ENCODE measurements around the gene RAB43. TPM values are rescaled to one million over a fixed set of nuclear protein-coding genes. Genes with fewer than 3 reads are reported as not detected.

The RAB43 gene
- total RNA-seq, 2 donors from 2014 or later: 33.3 to 42.6 TPM

- Histone ChIP-seq H3K27ac (peak overlapping the region; percentile 66), H3K9me3 (no peaks in the 10 kb centered on the region), H3K4me3 (no peak overlapping the region), H3K27me3 (no peaks in the 10 kb centered on the region), H3K4me1 (peaks cover 9% of the 10 kb centered on the region), H3K36me3 (no peaks in the 10 kb centered on the region), H3K9ac (ENCODE audit: low read depth in 2 of 2, low read length in 2 of 2) (no peak overlapping the region)
- TF ChIP-seq CTCF (IDR thresholded peaks at IDR 0.05): no peak
- DNase-seq: no peak
- intact Hi-C loops (cut with DNase I): no loop called here
Measured at GRCh38 chr3:129057249-129057648, 64.4 kb downstream of the RAB43 start.

- no peak overlapping the region for H3K4me3 ChIP-seq
- H3K4me1 ChIP-seq: peaks cover 9% of the 10 kb centered on the region
- peak overlapping the region; percentile 66 for H3K27ac ChIP-seq
- no peak for DNase-seq
- H3K9ac ChIP-seq (ENCODE audit: low read depth in 2 of 2, low read length in 2 of 2): peak overlapping the region; percentile 37 to 70
- no peaks in the 10 kb centered on the region for H3K27me3 ChIP-seq
- TF ChIP-seq CTCF (IDR thresholded peaks at IDR 0.05): no peak
- H3K9me3 ChIP-seq: no peaks in the 10 kb centered on the region
- H3K36me3 ChIP-seq: no peaks in the 10 kb centered on the region
- intact Hi-C loops (cut with DNase I): no loop called here
Measured at GRCh38 chr3:129056451-129057173, 65.0 kb downstream of the RAB43 start.

- Histone ChIP-seq H3K4me3 (no peak overlapping the region), H3K27ac (peak overlapping the region; percentile 53)
- TF ChIP-seq CTCF (IDR thresholded peaks at IDR 0.05): no peak
Measured at GRCh38 chr3:129054605-129055104, 66.9 kb downstream of the RAB43 start.

GRCh38 chr3:129052675-129053074, 68.9 kb downstream of the RAB43 start:
- Histone ChIP-seq H3K9me3 (no peaks in the 10 kb centered on the region), H3K36me3 (no peaks in the 10 kb centered on the region), H3K4me3 (no peak overlapping the region), H3K27me3 (no peaks in the 10 kb centered on the region), H3K9ac (ENCODE audit: low read depth in 2 of 2, low read length in 2 of 2) (peak overlapping the region; percentile 27 to 62), H3K27ac (peak overlapping the region; percentile 53), H3K4me1 (peaks cover 9% of the 10 kb centered on the region)
- peak; percentile 66 for DNase-seq
- no peak for TF ChIP-seq CTCF (IDR thresholded peaks at IDR 0.05)
- intact Hi-C loops (cut with DNase I): no loop called here

More at GRCh38 chr3:129054605-129055104, 66.9 kb downstream of the RAB43 start:
- no peaks in the 10 kb centered on the region for H3K36me3 ChIP-seq
- intact Hi-C loops (cut with DNase I): no loop called here
- peaks cover 9% of the 10 kb centered on the region for H3K4me1 ChIP-seq
- DNase-seq: peak; percentile 57
- H3K9me3 ChIP-seq: no peaks in the 10 kb centered on the region
- H3K27me3 ChIP-seq: no peaks in the 10 kb centered on the region
- H3K9ac ChIP-seq (ENCODE audit: low read depth in 2 of 2, low read length in 2 of 2): no peak overlapping the region

- DNase-seq: peak; percentile 60
- no peak for TF ChIP-seq CTCF (IDR thresholded peaks at IDR 0.05)
- peak overlapping the region; percentile 53 for H3K27ac ChIP-seq
- intact Hi-C loops (cut with DNase I): no loop called here
- peak overlapping the region in 1 of 2 donors; percentile 53 for H3K9ac ChIP-seq (ENCODE audit: low read depth in 2 of 2, low read length in 2 of 2)
- peaks cover 9% of the 10 kb centered on the region for H3K4me1 ChIP-seq
- H3K9me3 ChIP-seq: no peaks in the 10 kb centered on the region
- H3K36me3 ChIP-seq: no peaks in the 10 kb centered on the region
- no peak overlapping the region for H3K4me3 ChIP-seq
- H3K27me3 ChIP-seq: no peaks in the 10 kb centered on the region
Measured at GRCh38 chr3:129051871-129052340, 69.7 kb downstream of the RAB43 start.
